Brain microvascular endothelial cell (primary cell): ENCODE data around the gene TYK2.

ENCODE experiments used
- DNase-seq: peaks from one replicate; pipeline ENCODE4 v3.0.0-alpha.2; 2020
- H3K27ac ChIP-seq: fragments of 250-450 bp; sonication (Bioruptor Pico); 2 replicates; pipeline ENCODE4 v1.5.1; 2020; ENCODE audit warnings: mild to moderate bottlenecking, moderate library complexity
- H3K27me3 ChIP-seq: fragments of 250-450 bp; sonication (Bioruptor Pico); replicated peaks from 2 replicates; pipeline ENCODE4 v1.5.1; 2020; ENCODE audit warnings: mild to moderate bottlenecking
- H3K36me3 ChIP-seq: fragments of 250-450 bp; sonication (Bioruptor Pico); replicated peaks from 2 replicates; pipeline ENCODE4 v1.5.1; 2020; ENCODE audit warnings: mild to moderate bottlenecking
- H3K4me3 ChIP-seq: 2 replicates; pipeline ENCODE4 v1.5.1; 2011; ENCODE audit warnings: low read depth, mild to moderate bottlenecking, control low read depth, low read length, moderate library complexity
- in situ Hi-C: cut with HindIII; loops from 2 replicates; pipeline ENCODE4 v1.10.0; 2017; ENCODE audit warnings: low sequenced_read_pairs, low pct_ligation_motif_present
- TF ChIP-seq, protein P1 (sequence below): IDR thresholded peaks from 2 replicates; pipeline ENCODE4 v1.5.1; 2011; ENCODE audit warnings: low read depth, mild to moderate bottlenecking, moderate library complexity, low read length, control low read depth, inconsistent platforms; ENCODE audit errors: missing control alignments

The TYK2 gene

GRCh38 chr19:10380313-10381102, at the start of gene TYK2:
TSS of gene TYK2 (minus strand) at chr19:10380572. CDS start at chr19:10378406, 2,166 bp downstream.
- Histone ChIP-seq H3K4me3 (peak within 1 kb of the TSS; percentile 94), H3K27me3 (no peaks in the 10 kb centered on the region), H3K27ac (peak within 1 kb of the TSS; percentile 62), H3K36me3 (peaks cover 10% of the 10 kb centered on the region)
- in situ Hi-C loops: no loop called here
- DNase-seq: peak; percentile 97
- TF ChIP-seq, protein P1, sequence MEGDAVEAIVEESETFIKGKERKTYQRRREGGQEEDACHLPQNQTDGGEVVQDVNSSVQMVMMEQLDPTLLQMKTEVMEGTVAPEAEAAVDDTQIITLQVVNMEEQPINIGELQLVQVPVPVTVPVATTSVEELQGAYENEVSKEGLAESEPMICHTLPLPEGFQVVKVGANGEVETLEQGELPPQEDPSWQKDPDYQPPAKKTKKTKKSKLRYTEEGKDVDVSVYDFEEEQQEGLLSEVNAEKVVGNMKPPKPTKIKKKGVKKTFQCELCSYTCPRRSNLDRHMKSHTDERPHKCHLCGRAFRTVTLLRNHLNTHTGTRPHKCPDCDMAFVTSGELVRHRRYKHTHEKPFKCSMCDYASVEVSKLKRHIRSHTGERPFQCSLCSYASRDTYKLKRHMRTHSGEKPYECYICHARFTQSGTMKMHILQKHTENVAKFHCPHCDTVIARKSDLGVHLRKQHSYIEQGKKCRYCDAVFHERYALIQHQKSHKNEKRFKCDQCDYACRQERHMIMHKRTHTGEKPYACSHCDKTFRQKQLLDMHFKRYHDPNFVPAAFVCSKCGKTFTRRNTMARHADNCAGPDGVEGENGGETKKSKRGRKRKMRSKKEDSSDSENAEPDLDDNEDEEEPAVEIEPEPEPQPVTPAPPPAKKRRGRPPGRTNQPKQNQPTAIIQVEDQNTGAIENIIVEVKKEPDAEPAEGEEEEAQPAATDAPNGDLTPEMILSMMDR: no peak

DNA sequence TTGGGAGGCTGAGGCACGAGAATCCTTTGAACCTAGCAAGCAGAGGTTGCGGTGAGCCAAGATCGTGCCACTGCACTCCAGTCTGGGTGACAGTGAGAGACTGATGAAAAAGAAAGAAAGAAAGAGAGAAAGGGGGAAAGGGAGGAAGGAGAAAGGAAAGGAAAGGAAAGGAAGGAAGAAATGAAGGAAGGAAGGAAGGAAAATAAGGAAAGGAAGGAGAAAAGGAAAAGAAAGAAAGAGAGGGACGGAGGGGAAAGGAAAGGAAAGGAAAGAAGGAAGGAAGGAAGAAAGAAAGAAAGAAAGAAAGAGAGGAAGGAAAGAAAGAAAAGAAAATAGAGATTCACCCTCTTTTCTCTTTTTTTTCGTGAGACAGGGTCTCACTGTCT, 48.6 kb upstream of the TYK2 start:
- H3K27me3 ChIP-seq: no peaks in the 10 kb centered on the region
- TF ChIP-seq, protein P1: no peak

GRCh38 chr19:10427169-10427568, 46.8 kb upstream of the TYK2 start:
- in situ Hi-C loops: no loop called here
- Histone ChIP-seq H3K4me3 (no peak overlapping the region), H3K27ac (no peak overlapping the region), H3K36me3 (no peaks in the 10 kb centered on the region), H3K27me3 (no peaks in the 10 kb centered on the region)
- TF ChIP-seq, protein P1: no peak
- DNase-seq: no peak

More for the DNA sequence above, 48.6 kb upstream of the TYK2 start:
- Histone ChIP-seq H3K4me3 (no peak overlapping the region), H3K27ac (no peak overlapping the region), H3K36me3 (no peaks in the 10 kb centered on the region)
- no peak for DNase-seq
- in situ Hi-C loops: no loop called here

- Histone ChIP-seq H3K27ac (no peak overlapping the region), H3K27me3 (no peaks in the 10 kb centered on the region), H3K4me3 (peak overlapping the region; percentile 42), H3K36me3 (no peaks in the 10 kb centered on the region)
- DNase-seq: peak; percentile 67
- TF ChIP-seq, protein P1: peak; percentile 92
- in situ Hi-C loops: no loop called here
Measured at GRCh38 chr19:10424011-10424637, 43.8 kb upstream of the TYK2 start.

DNA sequence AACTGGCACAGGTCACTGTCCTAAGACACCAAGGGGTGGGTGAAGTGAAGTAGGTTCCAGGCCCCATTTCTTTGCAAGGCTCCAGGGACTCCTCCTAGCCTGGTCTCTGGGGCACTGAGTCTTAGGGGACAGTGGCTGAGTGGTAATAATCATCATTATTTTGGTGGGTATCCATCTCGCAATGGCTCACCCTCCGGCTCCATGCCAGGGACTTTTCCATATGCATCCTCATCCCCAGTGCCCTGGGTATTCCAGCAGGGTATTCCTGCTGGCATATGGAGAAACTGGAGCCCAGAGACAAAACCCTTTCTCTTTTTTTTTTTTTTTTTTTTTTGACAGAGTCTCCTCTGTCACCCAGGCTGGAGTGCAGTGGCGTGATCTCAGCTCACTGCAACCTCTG, 42.5 kb upstream of the TYK2 start:
- no peaks in the 10 kb centered on the region for H3K27me3 ChIP-seq
- in situ Hi-C loops: no loop called here
- H3K36me3 ChIP-seq: no peaks in the 10 kb centered on the region
- no peak overlapping the region for H3K27ac ChIP-seq
- TF ChIP-seq, protein P1: no peak
- H3K4me3 ChIP-seq: no peak overlapping the region
- no peak for DNase-seq
